Duodenal mucosa (tissue), 2 donors: ENCODE measurements around the gene RAB5IF.
"Not testable (repeated sequence)": the region's sequence is repeated elsewhere in the genome, so short reads cannot be mapped to it uniquely, and the experiment has no call there.

Source experiments
- H3K27ac ChIP-seq: one replicate; pipeline ENCODE4 v1.7.0; 2013; ENCODE audit warnings: low read depth, low read length
- H3K27me3 ChIP-seq, 2 donors: one replicate each; pipeline ENCODE4 v1.7.0; 2013; ENCODE audit warnings: low read length in 2 of 2, control low read depth in 1 of 2; ENCODE audit not compliant: insufficient read depth in 2 of 2, control insufficient read depth in 1 of 2
- H3K36me3 ChIP-seq, 2 donors: one replicate each; pipeline ENCODE4 v1.7.0; 2013; ENCODE audit warnings: low read length in 2 of 2, control low read depth in 1 of 2; ENCODE audit not compliant: insufficient read depth in 2 of 2, control insufficient read depth in 1 of 2
- H3K4me1 ChIP-seq, 2 donors: one replicate each; pipeline ENCODE4 v1.7.0; 2013; ENCODE audit warnings: low read length in 2 of 2, control low read depth in 1 of 2; ENCODE audit not compliant: insufficient read depth in 2 of 2, control insufficient read depth in 1 of 2
- H3K4me3 ChIP-seq, 2 donors: one replicate each; pipeline ENCODE4 v1.7.0; 2013; ENCODE audit warnings: low read length in 2 of 2, low read depth in 1 of 2
- H3K9ac ChIP-seq, 2 donors: one replicate each; pipeline ENCODE4 v1.7.0; 2013; ENCODE audit warnings: low read length in 2 of 2, low read depth in 1 of 2
- H3K9me3 ChIP-seq, 2 donors: one replicate each; pipeline ENCODE4 v1.7.0; 2013; ENCODE audit warnings: low read length in 2 of 2, control low read depth in 1 of 2; ENCODE audit not compliant: control insufficient read depth in 1 of 2

The RAB5IF gene

GRCh38 chr20:36607586-36608387, 2.2 kb downstream of the RAB5IF start:
- H3K9ac ChIP-seq, result peak overlapping the region in 1 of 2 donors; percentile 99
- H3K9me3 ChIP-seq, result no peaks in the 10 kb centered on the region
- no peak overlapping the region for H3K27ac ChIP-seq
- peaks cover 21 to 25% of the 10 kb centered on the region in 2 donors for H3K4me1 ChIP-seq
- H3K36me3 ChIP-seq, result peaks cover 29 to 46% of the 10 kb centered on the region in 2 donors
- H3K4me3 ChIP-seq, result peak overlapping the region in 1 of 2 donors; percentile 29
- no peaks in the 10 kb centered on the region for H3K27me3 ChIP-seq

GRCh38 chr20:36608388-36608728, 2.8 kb downstream of the RAB5IF start:
- Histone ChIP-seq H3K4me1 (peaks cover 23 to 25% of the 10 kb centered on the region in 2 donors), H3K36me3 (peaks cover 33 to 51% of the 10 kb centered on the region in 2 donors)
- not testable (repeated sequence) for H3K27me3 ChIP-seq, H3K9ac ChIP-seq, H3K9me3 ChIP-seq, H3K27ac ChIP-seq, H3K4me3 ChIP-seq

GRCh38 chr20:36611625-36612024, 6.0 kb downstream of the RAB5IF start:
- H3K36me3 ChIP-seq, result peaks cover 51 to 73% of the 10 kb centered on the region in 2 donors
- peaks cover 22 to 23% of the 10 kb centered on the region in 2 donors for H3K4me1 ChIP-seq
- no peaks in the 10 kb centered on the region for H3K27me3 ChIP-seq
- H3K9me3 ChIP-seq, result no peaks in the 10 kb centered on the region
- no peak overlapping the region for H3K27ac ChIP-seq
- no peak overlapping the region for H3K4me3 ChIP-seq
- H3K9ac ChIP-seq, result no peak overlapping the region

- Histone ChIP-seq H3K9me3 (no peaks in the 10 kb centered on the region), H3K27ac (no peak overlapping the region), H3K9ac (no peak overlapping the region), H3K36me3 (peaks cover 45 to 61% of the 10 kb centered on the region in 2 donors), H3K27me3 (no peaks in the 10 kb centered on the region), H3K4me1 (peaks cover 7 to 10% of the 10 kb centered on the region in 2 donors), H3K4me3 (no peak overlapping the region)
These were observed 8.4 kb downstream of the RAB5IF start for GRCh38 chr20:36613974-36614373.

GRCh38 chr20:36614781-36615557, 9.4 kb downstream of the RAB5IF start:
- no peak overlapping the region for H3K9ac ChIP-seq
- H3K4me1 ChIP-seq, result peaks cover 7 to 10% of the 10 kb centered on the region in 2 donors
- H3K36me3 ChIP-seq, result peaks cover 41 to 52% of the 10 kb centered on the region in 2 donors
- no peak overlapping the region for H3K27ac ChIP-seq
- H3K9me3 ChIP-seq, result no peaks in the 10 kb centered on the region
- no peak overlapping the region for H3K4me3 ChIP-seq
- H3K27me3 ChIP-seq, result no peaks in the 10 kb centered on the region

GRCh38 chr20:36620917-36621316, 15.3 kb downstream of the RAB5IF start:
- Histone ChIP-seq H3K4me1 (peaks cover 8 to 11% of the 10 kb centered on the region in 2 donors), H3K9ac (no peak overlapping the region), H3K36me3 (no peaks in the 10 kb centered on the region), H3K4me3 (no peak overlapping the region), H3K9me3 (no peaks in the 10 kb centered on the region), H3K27me3 (no peaks in the 10 kb centered on the region), H3K27ac (no peak overlapping the region)

GRCh38 chr20:36623444-36623843, 17.9 kb downstream of the RAB5IF start:
- H3K36me3 ChIP-seq, result no peaks in the 10 kb centered on the region
- no peaks in the 10 kb centered on the region for H3K27me3 ChIP-seq
- no peak overlapping the region for H3K9ac ChIP-seq
- no peak overlapping the region for H3K4me3 ChIP-seq
- no peak overlapping the region for H3K27ac ChIP-seq
- H3K4me1 ChIP-seq, result peaks cover 8 to 11% of the 10 kb centered on the region in 2 donors
- H3K9me3 ChIP-seq, result no peaks in the 10 kb centered on the region

- Histone ChIP-seq H3K4me3 (no peak overlapping the region), H3K36me3 (no peaks in the 10 kb centered on the region), H3K27ac (no peak overlapping the region), H3K4me1 (peaks cover 8 to 11% of the 10 kb centered on the region in 2 donors), H3K9ac (no peak overlapping the region), H3K27me3 (no peaks in the 10 kb centered on the region), H3K9me3 (no peaks in the 10 kb centered on the region)
These were observed 18.7 kb downstream of the RAB5IF start for GRCh38 chr20:36624068-36624943.

- Histone ChIP-seq H3K9me3 (no peaks in the 10 kb centered on the region), H3K27me3 (no peaks in the 10 kb centered on the region), H3K27ac (no peak overlapping the region), H3K4me3 (no peak overlapping the region), H3K36me3 (no peaks in the 10 kb centered on the region), H3K9ac (no peak overlapping the region), H3K4me1 (peaks cover 8 to 11% of the 10 kb centered on the region in 2 donors)
These were observed 19.4 kb downstream of the RAB5IF start for GRCh38 chr20:36624944-36625324.
